ENCODE data around the gene LRRC63.
"Not testable (repeated sequence)": the region's sequence is repeated elsewhere in the genome, so short reads cannot be mapped to it uniquely, and the experiment has no call there.

The LRRC63 gene

GRCh38 chr13:46265292-46265691, 53.6 kb downstream of the LRRC63 start:
- DNase-seq (ENCODE audit: low read depth), result no peak

GRCh38 chr13:46267166-46267565, 55.4 kb downstream of the LRRC63 start:
- DNase-seq (ENCODE audit: low read depth), result no peak

- DNase-seq (ENCODE audit: low read depth), result no peak
Observed at GRCh38 chr13:46270416-46270815, 58.7 kb downstream of the LRRC63 start.

- DNase-seq (ENCODE audit: low read depth), result no peak
Observed at GRCh38 chr13:46274094-46274698, 62.5 kb downstream of the LRRC63 start.

GRCh38 chr13:46278474-46278873, 66.7 kb downstream of the LRRC63 start:
- DNase-seq (ENCODE audit: low read depth), result no peak

GRCh38 chr13:46281779-46282178, 70.1 kb downstream of the LRRC63 start:
- DNase-seq (ENCODE audit: low read depth), result no peak

- not testable (repeated sequence) for DNase-seq (ENCODE audit: low read depth)
Observed at GRCh38 chr13:46283912-46284824, 72.4 kb downstream of the LRRC63 start.

- DNase-seq (ENCODE audit: low read depth), result no peak
Observed at GRCh38 chr13:46286972-46287371, 75.2 kb downstream of the LRRC63 start.

GRCh38 chr13:46288570-46289259, 77.0 kb downstream of the LRRC63 start:
- no peak for DNase-seq (ENCODE audit: low read depth)

GRCh38 chr13:46289260-46289955, 77.7 kb downstream of the LRRC63 start:
- no peak for DNase-seq (ENCODE audit: low read depth)

- DNase-seq (ENCODE audit: low read depth), result no peak
Observed at GRCh38 chr13:46290434-46290833, 78.7 kb downstream of the LRRC63 start.

GRCh38 chr13:46293436-46293835, 81.7 kb downstream of the LRRC63 start:
- DNase-seq (ENCODE audit: low read depth), result no peak

- DNase-seq (ENCODE audit: low read depth), result no peak
Observed at GRCh38 chr13:46295491-46296114, 83.9 kb downstream of the LRRC63 start.

- DNase-seq (ENCODE audit: low read depth), result peak; percentile 97
Observed at GRCh38 chr13:46296115-46296822, 84.5 kb downstream of the LRRC63 start.

- DNase-seq (ENCODE audit: low read depth), result peak; percentile 89
Observed at GRCh38 chr13:46296921-46297320, 85.2 kb downstream of the LRRC63 start.

GRCh38 chr13:46297361-46297811, 85.7 kb downstream of the LRRC63 start:
- no peak for DNase-seq (ENCODE audit: low read depth)

- DNase-seq (ENCODE audit: low read depth), result no peak
Observed at GRCh38 chr13:46303742-46304385, 92.1 kb downstream of the LRRC63 start.

- no peak for DNase-seq (ENCODE audit: low read depth)
Observed at GRCh38 chr13:46304546-46304945, 92.8 kb downstream of the LRRC63 start.

GRCh38 chr13:46307554-46307953, 95.8 kb downstream of the LRRC63 start:
- DNase-seq (ENCODE audit: low read depth), result no peak

- no peak for DNase-seq (ENCODE audit: low read depth)
Observed at GRCh38 chr13:46310066-46310465, 98.3 kb downstream of the LRRC63 start.

Data from GM04503 (cell line).